Sigmoid colon (tissue), 7 donors: ENCODE measurements around the gene PTPN6. TPM values are rescaled to one million over a fixed set of nuclear protein-coding genes. Genes with fewer than 3 reads are reported as not detected.

ENCODE experiments used
- DNase-seq: peaks from one replicate; pipeline ENCODE4 v3.0.0-alpha.2; 2019
- H3K27ac ChIP-seq, 4 donors: fragments of 200-600 bp; sonication (generic); one replicate each; pipeline ENCODE4 v1.5.1; 2016 to 2019; ENCODE audit warnings: mild to moderate bottlenecking in 1 of 4
- H3K27me3 ChIP-seq, 3 donors: fragments of 200-600 bp; sonication (generic); one replicate each; pipeline ENCODE4 v1.5.1; 2019; ENCODE audit warnings: mild to moderate bottlenecking in 1 of 3
- H3K36me3 ChIP-seq, 4 donors: fragments of 200-600 bp; sonication (generic); one replicate each; pipeline ENCODE4 v1.5.1; 2016 to 2019
- H3K4me1 ChIP-seq, 4 donors: fragments of 200-600 bp; sonication (generic); one replicate each; pipeline ENCODE4 v1.5.1; 2017 to 2019
- H3K4me3 ChIP-seq, 4 donors: fragments of 200-600 bp; sonication (generic); one replicate each; pipeline ENCODE4 v1.5.1; 2017 to 2019; ENCODE audit warnings: mild to moderate bottlenecking in 2 of 4, moderate library complexity in 1 of 4
- H3K9me3 ChIP-seq, 4 donors: fragments of 200-600 bp in 3 of 4; sonication (generic) in 3 of 4; one replicate each; pipeline versions ENCODE4 v1.5.1 to v1.6.1; 2013 to 2019
- CTCF ChIP-seq, 4 experiments: fragments of 450-650 bp in 3 of 4; fragments of 200-600 bp in 1 of 4; IDR thresholded peaks; one replicate each; pipeline ENCODE4 v1.5.1; 2016 to 2019; ENCODE audit warnings: antibody characterized with exemption in 4 of 4, mild to moderate bottlenecking in 3 of 4, moderate library complexity in 2 of 4
- EP300 ChIP-seq, 4 donors: sonication (generic); formaldehyde crosslinking; IDR thresholded peaks; one replicate each; pipeline ENCODE4 v1.6.1; 2017; ENCODE audit warnings: antibody characterized with exemption in 4 of 4
- POLR2A ChIP-seq, 2 donors: fragments of 450-650 bp; IDR thresholded peaks; one replicate each; pipeline ENCODE4 v1.6.1; 2016; ENCODE audit warnings: antibody characterized with exemption in 2 of 2, mild to moderate bottlenecking in 2 of 2, moderate library complexity in 2 of 2
- POLR2AphosphoS5 ChIP-seq, 4 donors: sonication (generic); formaldehyde crosslinking; IDR thresholded peaks; one replicate each; pipeline ENCODE4 v1.6.1; 2017; ENCODE audit warnings: antibody characterized with exemption in 4 of 4
- WGBS, 2 donors: extraction: QIAGEN DNeasy Blood & Tissue Kit; methylation state at CpG; one replicate each; pipeline ENCODE4 v1.1.7; 2013; 5-methylcytosine and 5-hydroxymethylcytosine counted together
- intact Hi-C: fragments of 100-400 bp; cut with DNase I; formaldehyde crosslinking; loops from one replicate; pipeline ENCODE4 v1.15.1; 2023
- polyA plus RNA-seq, 3 donors: library from polyadenylated mRNA; stranded (reverse); fragments of 200-250 nt; gene quantifications; one replicate each; pipeline ENCODE4 v1.2.3, GENCODE V29; 2013
- total RNA-seq, 4 donors: library from RNA; depleted of rRNA; stranded (reverse); fragments of >200 nt; gene quantifications; one replicate each; pipeline ENCODE4 v1.1.0, GENCODE V29; 2016
- donor health status: healthy with polysubstance abuse.
- donor health status: Bipolar disorder and iron deficiency.
- donor health status: healthy.

PTPN6 gene
- total and polyA plus RNA-seq, 7 donors: 5.3 to 92.4 (median 13.6) TPM

- no peaks in the 10 kb centered on the region for H3K4me1 ChIP-seq
- no peak overlapping the region for H3K27ac ChIP-seq
- intact Hi-C loops: no loop called here
- no peak for TF ChIP-seq POLR2AphosphoS5 (IDR thresholded peaks at IDR 0.05)
- TF ChIP-seq EP300 (IDR thresholded peaks at IDR 0.05): no peak
- TF ChIP-seq CTCF (IDR thresholded peaks at IDR 0.05): no peak
- TF ChIP-seq POLR2A (IDR thresholded peaks at IDR 0.05): no peak
- H3K36me3 ChIP-seq: peaks cover 0 to 22% (median 8%) of the 10 kb centered on the region in 4 donors
- H3K27me3 ChIP-seq: no peaks in the 10 kb centered on the region
- DNase-seq: no peak
- H3K4me3 ChIP-seq: no peak overlapping the region
- H3K9me3 ChIP-seq: no peaks in the 10 kb centered on the region
Measured at GRCh38 chr12:6998715-6999451, 47.7 kb downstream of the PTPN6 start.

GRCh38 chr12:7001921-7002591, 50.9 kb downstream of the PTPN6 start:
- Histone ChIP-seq H3K27me3 (no peaks in the 10 kb centered on the region), H3K9me3 (no peaks in the 10 kb centered on the region), H3K4me1 (no peaks in the 10 kb centered on the region), H3K36me3 (peaks cover 0 to 15% (median 5%) of the 10 kb centered on the region in 4 donors), H3K4me3 (no peak overlapping the region), H3K27ac (no peak overlapping the region)
- DNase-seq: no peak
- 91 to 92% methylated on average over 7 of the region's 7 CpGs for WGBS, 2 donors
- intact Hi-C loops: no loop called here
- TF ChIP-seq CTCF (IDR thresholded peaks at IDR 0.05) (no peak), POLR2AphosphoS5 (IDR thresholded peaks at IDR 0.05) (no peak), EP300 (IDR thresholded peaks at IDR 0.05) (no peak), POLR2A (IDR thresholded peaks at IDR 0.05) (no peak)

GRCh38 chr12:7004287-7004803, 53.2 kb downstream of the PTPN6 start:
- DNase-seq: no peak
- Histone ChIP-seq H3K36me3 (peaks cover 0 to 9% (median 2%) of the 10 kb centered on the region in 4 donors), H3K9me3 (no peaks in the 10 kb centered on the region), H3K4me1 (no peaks in the 10 kb centered on the region), H3K27ac (no peak overlapping the region), H3K4me3 (no peak overlapping the region), H3K27me3 (no peaks in the 10 kb centered on the region)
- TF ChIP-seq POLR2A (IDR thresholded peaks at IDR 0.05) (no peak), EP300 (IDR thresholded peaks at IDR 0.05) (no peak), POLR2AphosphoS5 (IDR thresholded peaks at IDR 0.05) (no peak), CTCF (IDR thresholded peaks at IDR 0.05) (no peak)
- WGBS, 2 donors: 77 to 85% methylated on average over 2 of the region's 2 CpGs
- intact Hi-C loops: no loop called here

GRCh38 chr12:7004840-7005239, 53.7 kb downstream of the PTPN6 start:
- no peaks in the 10 kb centered on the region for H3K4me1 ChIP-seq
- WGBS, 2 donors: 91 to 97% methylated on average over 2 of the region's 2 CpGs

More at GRCh38 chr12:7004840-7005239, 53.7 kb downstream of the PTPN6 start:
- no peak overlapping the region for H3K27ac ChIP-seq
- no peak for DNase-seq
- H3K9me3 ChIP-seq: no peaks in the 10 kb centered on the region
- no peaks in the 10 kb centered on the region for H3K27me3 ChIP-seq
- H3K36me3 ChIP-seq: peaks cover 0 to 9% (median 2%) of the 10 kb centered on the region in 4 donors
- intact Hi-C loops: no loop called here
- TF ChIP-seq CTCF (IDR thresholded peaks at IDR 0.05) (no peak), POLR2A (IDR thresholded peaks at IDR 0.05) (no peak), EP300 (IDR thresholded peaks at IDR 0.05) (no peak), POLR2AphosphoS5 (IDR thresholded peaks at IDR 0.05) (no peak)
- H3K4me3 ChIP-seq: no peak overlapping the region
